Measurements from ENCODE around the gene HERC2. TPM values are rescaled to one million over a fixed set of nuclear protein-coding genes. Genes with fewer than 3 reads are reported as not detected.

Gene HERC2
- total and polyA plus RNA-seq, 4 donors, result 14.6 to 45.4 (median 26.6) TPM

DNA sequence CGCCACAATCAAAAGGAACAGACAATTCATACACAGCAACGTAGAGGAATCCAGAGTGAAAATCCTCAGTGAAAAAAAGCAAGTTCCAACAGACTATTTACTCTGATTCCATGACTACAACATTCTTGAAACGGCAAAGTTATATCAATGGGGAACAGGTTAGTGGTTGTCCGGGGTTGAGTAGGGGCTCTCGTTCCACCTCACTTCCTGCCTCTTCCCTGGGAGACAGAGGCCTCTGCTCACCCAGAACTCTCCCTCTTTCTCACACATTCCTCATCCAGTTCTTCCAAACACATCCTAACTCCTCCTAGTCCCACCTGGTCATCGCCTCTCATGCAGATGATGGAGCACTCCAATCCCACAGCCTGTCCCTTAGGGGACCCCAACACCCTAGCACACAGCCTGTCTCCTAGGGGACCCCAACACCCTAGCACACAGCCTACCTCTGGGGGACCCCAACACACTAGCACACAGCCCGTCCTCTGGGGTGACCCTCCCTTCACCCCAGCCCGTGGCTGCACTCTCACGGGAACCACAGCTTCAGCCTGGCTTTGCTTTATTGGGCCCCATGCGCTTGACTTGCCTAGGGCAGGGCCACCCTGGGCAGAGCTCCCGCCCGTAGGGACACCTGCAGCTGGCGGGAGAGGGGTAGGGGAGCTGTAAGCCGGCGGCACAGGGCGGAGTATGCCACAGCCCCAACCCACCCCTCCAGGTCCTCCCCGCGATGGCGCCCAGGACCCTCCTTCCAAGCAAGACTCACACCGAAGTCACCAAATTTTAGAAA is 228.0 kb downstream of the HERC2 start (continued):
- TF ChIP-seq REST (IDR thresholded peaks at IDR 0.05) (no peak), TAF1 (conservative IDR thresholded peaks at IDR 0.05) (no peak)
- TF ChIP-seq, protein P1, sequence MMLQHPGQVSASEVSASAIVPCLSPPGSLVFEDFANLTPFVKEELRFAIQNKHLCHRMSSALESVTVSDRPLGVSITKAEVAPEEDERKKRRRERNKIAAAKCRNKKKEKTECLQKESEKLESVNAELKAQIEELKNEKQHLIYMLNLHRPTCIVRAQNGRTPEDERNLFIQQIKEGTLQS (IDR thresholded peaks at IDR 0.05), result no peak

DNA sequence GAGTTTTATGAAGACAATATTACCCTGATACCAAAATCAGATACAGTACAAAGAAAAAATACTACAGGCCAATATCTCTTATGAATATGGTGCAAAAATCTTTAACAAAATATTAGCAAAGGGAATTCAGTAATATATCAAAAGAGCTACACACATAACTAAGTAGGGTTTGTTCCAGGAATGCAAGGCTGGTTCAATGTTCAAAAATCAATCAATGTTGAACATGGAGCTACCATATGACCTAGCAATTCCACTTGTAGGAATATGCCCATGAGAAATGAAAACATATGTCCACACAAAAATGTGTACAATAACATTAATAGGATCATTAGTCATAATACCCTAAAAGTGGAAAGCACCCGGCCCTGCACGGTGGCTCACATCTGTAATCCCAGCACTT is 230.7 kb downstream of the HERC2 start:
- Histone ChIP-seq H3K4me3 (ENCODE audit: low read depth in 1 of 3, low read length in 3 of 3) (no peak overlapping the region), H3K27ac (ENCODE audit: low read depth in 1 of 2, low read length in 2 of 2) (no peak overlapping the region), H3K27me3 (ENCODE audit: control insufficient read depth in 4 of 4, insufficient read depth in 4 of 4, low read length in 3 of 4) (peaks cover 0 to 5% (median 0%) of the 10 kb centered on the region in 4 donors), H3K36me3 (ENCODE audit: control insufficient read depth in 4 of 4, insufficient read depth in 3 of 4, low read depth in 1 of 4, low read length in 3 of 4) (no peaks in the 10 kb centered on the region), H3K9me3 (ENCODE audit: control insufficient read depth in 4 of 4, low read length in 3 of 4) (peaks cover 2 to 16% (median 4%) of the 10 kb centered on the region in 4 donors), H3K9ac (ENCODE audit: low read depth in 1 of 2, low read length in 2 of 2) (no peak overlapping the region), H3K4me1 (ENCODE audit: control insufficient read depth in 4 of 4, insufficient read depth in 4 of 4, low read length in 3 of 4) (peaks cover 12 to 20% (median 14%) of the 10 kb centered on the region in 4 donors)
- no peak for DNase-seq (ENCODE audit: low spot score)
- 96% methylated on average over 2 of the region's 2 CpGs for WGBS
- TF ChIP-seq YY1 (IDR thresholded peaks at IDR 0.05) (no peak), MAX (IDR thresholded peaks at IDR 0.05) (no peak), HNF4G (IDR thresholded peaks at IDR 0.05) (no peak), HNF4A (conservative IDR thresholded peaks at IDR 0.05) (no peak), EGR1 (IDR thresholded peaks at IDR 0.05; ENCODE audit: low read depth in 2 of 2) (no peak), RXRA (IDR thresholded peaks at IDR 0.05) (no peak), GABPA (IDR thresholded peaks at IDR 0.05 in 1 of 2, conservative IDR thresholded peaks at IDR 0.05 in 1 of 2) (no peak), RAD21 (IDR thresholded peaks at IDR 0.05) (no peak), CTCF (IDR thresholded peaks at IDR 0.05; ENCODE audit: low read depth, low read length, missing input control) (no peak), SP1 (IDR thresholded peaks at IDR 0.05) (no peak), NR2F2 (IDR thresholded peaks at IDR 0.05) (no peak), FOXA1 (IDR thresholded peaks at IDR 0.05) (no peak), JUND (IDR thresholded peaks at IDR 0.05) (no peak), REST (IDR thresholded peaks at IDR 0.05) (no peak)
- TF ChIP-seq, protein P1 (IDR thresholded peaks at IDR 0.05), result no peak
- TF ChIP-seq, protein P2, sequence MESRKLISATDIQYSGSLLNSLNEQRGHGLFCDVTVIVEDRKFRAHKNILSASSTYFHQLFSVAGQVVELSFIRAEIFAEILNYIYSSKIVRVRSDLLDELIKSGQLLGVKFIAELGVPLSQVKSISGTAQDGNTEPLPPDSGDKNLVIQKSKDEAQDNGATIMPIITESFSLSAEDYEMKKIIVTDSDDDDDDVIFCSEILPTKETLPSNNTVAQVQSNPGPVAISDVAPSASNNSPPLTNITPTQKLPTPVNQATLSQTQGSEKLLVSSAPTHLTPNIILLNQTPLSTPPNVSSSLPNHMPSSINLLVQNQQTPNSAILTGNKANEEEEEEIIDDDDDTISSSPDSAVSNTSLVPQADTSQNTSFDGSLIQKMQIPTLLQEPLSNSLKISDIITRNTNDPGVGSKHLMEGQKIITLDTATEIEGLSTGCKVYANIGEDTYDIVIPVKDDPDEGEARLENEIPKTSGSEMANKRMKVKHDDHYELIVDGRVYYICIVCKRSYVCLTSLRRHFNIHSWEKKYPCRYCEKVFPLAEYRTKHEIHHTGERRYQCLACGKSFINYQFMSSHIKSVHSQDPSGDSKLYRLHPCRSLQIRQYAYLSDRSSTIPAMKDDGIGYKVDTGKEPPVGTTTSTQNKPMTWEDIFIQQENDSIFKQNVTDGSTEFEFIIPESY (IDR thresholded peaks at IDR 0.05), result no peak
